IMR-90 (cell line): ENCODE results near the gene SPEG.

Source experiments
- CEBPB ChIP-seq: IDR thresholded peaks from 2 replicates; pipeline ENCODE4 v1.6.1; 2012; ENCODE audit warnings: low read depth, low read length, improper control_type of control experiment
- FOS ChIP-seq: fragments of 150-350 bp; IDR thresholded peaks from 2 replicates; pipeline ENCODE4 v1.6.1; 2016; ENCODE audit warnings: low read depth, low read length
- MXI1 ChIP-seq: IDR thresholded peaks from 2 replicates; pipeline ENCODE4 v1.6.1; 2012; ENCODE audit warnings: low read depth, mild to moderate bottlenecking, low read length, moderate library complexity, borderline replicate concordance
- POLR2A ChIP-seq: IDR thresholded peaks from 2 replicates; pipeline ENCODE4 v1.6.1; 2012; ENCODE audit warnings: mild to moderate bottlenecking, low read depth, low read length
- RAD21 ChIP-seq: IDR thresholded peaks from 2 replicates; pipeline ENCODE4 v1.6.1; 2012; ENCODE audit warnings: low read length, improper control_type of control experiment
- RFX5 ChIP-seq: IDR thresholded peaks from 2 replicates; pipeline ENCODE4 v1.8.0; 2012; ENCODE audit warnings: low read depth, mild to moderate bottlenecking, low read length, moderate library complexity
- SMC3 ChIP-seq: fragments of 150-350 bp; IDR thresholded peaks from 2 replicates; pipeline ENCODE4 v1.6.1; 2016; ENCODE audit warnings: low read depth, mild to moderate bottlenecking, antibody characterized with exemption, low read length, moderate library complexity
- TF ChIP-seq, protein P1 (sequence below): conservative IDR thresholded peaks from 2 replicates; pipeline ENCODE4 v1.5.1; 2012; ENCODE audit warnings: mild to moderate bottlenecking, low read depth, low read length, improper control_type of control experiment

DNA sequence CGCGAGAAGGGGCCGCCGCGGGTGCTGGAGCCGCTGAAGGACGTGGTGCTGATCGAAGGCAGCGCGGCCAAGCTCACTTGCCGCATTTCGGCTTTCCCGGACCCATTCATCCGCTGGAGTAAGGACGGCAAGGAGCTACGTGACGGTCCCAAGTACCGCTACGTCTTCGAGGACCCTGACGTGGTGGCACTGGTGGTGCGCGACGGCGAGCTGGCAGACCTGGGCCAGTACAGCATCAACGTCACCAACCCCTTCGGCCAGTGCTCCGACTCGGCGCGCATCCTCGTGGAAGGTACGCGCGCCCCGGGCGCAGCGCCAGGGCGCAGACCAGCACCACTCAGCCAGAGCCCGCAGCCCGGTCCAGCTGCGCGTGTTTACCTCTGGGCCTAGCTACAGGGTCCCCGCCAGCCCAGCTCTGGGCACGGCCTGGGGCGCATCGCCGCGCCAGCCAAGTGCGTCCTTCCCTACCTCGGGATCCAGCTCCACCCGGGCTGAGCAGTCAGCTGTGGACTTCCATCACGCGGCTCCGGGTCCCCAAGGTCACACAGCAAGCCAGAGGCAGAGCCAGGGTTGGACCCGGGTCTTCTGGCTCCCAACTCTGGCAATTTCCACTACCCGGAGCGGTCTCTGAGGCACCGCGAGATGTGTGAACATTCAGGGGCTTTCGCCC lies 62.3 kb downstream of the SPEG start:
- TF ChIP-seq POLR2A: no peak
- TF ChIP-seq, protein P1, sequence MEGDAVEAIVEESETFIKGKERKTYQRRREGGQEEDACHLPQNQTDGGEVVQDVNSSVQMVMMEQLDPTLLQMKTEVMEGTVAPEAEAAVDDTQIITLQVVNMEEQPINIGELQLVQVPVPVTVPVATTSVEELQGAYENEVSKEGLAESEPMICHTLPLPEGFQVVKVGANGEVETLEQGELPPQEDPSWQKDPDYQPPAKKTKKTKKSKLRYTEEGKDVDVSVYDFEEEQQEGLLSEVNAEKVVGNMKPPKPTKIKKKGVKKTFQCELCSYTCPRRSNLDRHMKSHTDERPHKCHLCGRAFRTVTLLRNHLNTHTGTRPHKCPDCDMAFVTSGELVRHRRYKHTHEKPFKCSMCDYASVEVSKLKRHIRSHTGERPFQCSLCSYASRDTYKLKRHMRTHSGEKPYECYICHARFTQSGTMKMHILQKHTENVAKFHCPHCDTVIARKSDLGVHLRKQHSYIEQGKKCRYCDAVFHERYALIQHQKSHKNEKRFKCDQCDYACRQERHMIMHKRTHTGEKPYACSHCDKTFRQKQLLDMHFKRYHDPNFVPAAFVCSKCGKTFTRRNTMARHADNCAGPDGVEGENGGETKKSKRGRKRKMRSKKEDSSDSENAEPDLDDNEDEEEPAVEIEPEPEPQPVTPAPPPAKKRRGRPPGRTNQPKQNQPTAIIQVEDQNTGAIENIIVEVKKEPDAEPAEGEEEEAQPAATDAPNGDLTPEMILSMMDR: no peak
- TF ChIP-seq RFX5: no peak
- TF ChIP-seq RAD21: no peak
- no peak for TF ChIP-seq CEBPB
- no peak for TF ChIP-seq SMC3
- TF ChIP-seq MXI1: no peak
- TF ChIP-seq FOS: no peak
